Measurements from ENCODE around the gene RPN2. TPM values are rescaled to one million over a fixed set of nuclear protein-coding genes. Genes with fewer than 3 reads are reported as not detected.

Gene RPN2
- total RNA-seq, 3 donors from 2014 or later, result 106 to 193 (median 127) TPM

GRCh38 chr20:37237656-37238055 is 58.5 kb downstream of the RPN2 start:
- peaks cover 17% of the 10 kb centered on the region for H3K36me3 ChIP-seq (ENCODE audit: low read depth)
- no peaks in the 10 kb centered on the region for H3K9me3 ChIP-seq
- no peak for ATAC-seq
- DNase-seq, result no peak
- intact Hi-C loops (cut with DNase I, micrococcal nuclease), result no loop called here
- TF ChIP-seq CTCF (IDR thresholded peaks at IDR 0.05), result no peak
- H3K4me3 ChIP-seq, result no peak overlapping the region
- H3K4me1 ChIP-seq (ENCODE audit: low read depth), result peaks cover 2% of the 10 kb centered on the region

GRCh38 chr20:37238426-37238825 is 59.3 kb downstream of the RPN2 start:
- peaks cover 2% of the 10 kb centered on the region for H3K4me1 ChIP-seq (ENCODE audit: low read depth)
- DNase-seq, result no peak
- intact Hi-C loops (cut with DNase I, micrococcal nuclease), result no loop called here

GRCh38 chr20:37238935-37239451 is 59.9 kb downstream of the RPN2 start:
- Histone ChIP-seq H3K9me3 (no peaks in the 10 kb centered on the region), H3K36me3 (ENCODE audit: low read depth) (peaks cover 17% of the 10 kb centered on the region), H3K4me3 (no peak overlapping the region), H3K4me1 (ENCODE audit: low read depth) (peaks cover 2% of the 10 kb centered on the region)
- intact Hi-C loops (cut with DNase I, micrococcal nuclease), result no loop called here
- no peak for TF ChIP-seq CTCF (IDR thresholded peaks at IDR 0.05)
- peak; percentile 79 for ATAC-seq
- peak in 1 of 3 donors; percentile 52 for DNase-seq

More at GRCh38 chr20:37238426-37238825, 59.3 kb downstream of the RPN2 start:
- no peak overlapping the region for H3K4me3 ChIP-seq
- no peak for ATAC-seq
- H3K36me3 ChIP-seq (ENCODE audit: low read depth), result peaks cover 17% of the 10 kb centered on the region
- TF ChIP-seq CTCF (IDR thresholded peaks at IDR 0.05), result no peak
- no peaks in the 10 kb centered on the region for H3K9me3 ChIP-seq

- Histone ChIP-seq H3K4me3 (no peak overlapping the region), H3K9me3 (no peaks in the 10 kb centered on the region), H3K4me1 (ENCODE audit: low read depth) (peaks cover 2% of the 10 kb centered on the region), H3K36me3 (ENCODE audit: low read depth) (peaks cover 17% of the 10 kb centered on the region)
- intact Hi-C loops (cut with DNase I, micrococcal nuclease), result no loop called here
- ATAC-seq (no peak), DNase-seq (no peak)
- no peak for TF ChIP-seq CTCF (IDR thresholded peaks at IDR 0.05)
Observed at GRCh38 chr20:37240337-37241067, 61.4 kb downstream of the RPN2 start.

- Histone ChIP-seq H3K4me3 (no peak overlapping the region), H3K4me1 (ENCODE audit: low read depth) (peaks cover 2% of the 10 kb centered on the region), H3K9me3 (no peaks in the 10 kb centered on the region), H3K36me3 (ENCODE audit: low read depth) (peaks cover 12% of the 10 kb centered on the region)
- DNase-seq (no peak), ATAC-seq (no peak)
- intact Hi-C loops (cut with DNase I, micrococcal nuclease), result no loop called here
- TF ChIP-seq CTCF (IDR thresholded peaks at IDR 0.05), result no peak
Observed at GRCh38 chr20:37242503-37242902, 63.4 kb downstream of the RPN2 start.

Measured in mucosa of descending colon (tissue), 3 donors.